SK-N-MC (cell line): Measurements from ENCODE around the gene GOSR1.
"Not testable (repeated sequence)": the region's sequence is repeated elsewhere in the genome, so short reads cannot be mapped to it uniquely, and the experiment has no call there.

Source experiments
- DNase-seq: peaks from one replicate; pipeline ENCODE4 v3.0.0-alpha.2; 2011; ENCODE audit warnings: low read depth, low spot score
- H3K27ac ChIP-seq: fragments of 200-600 bp; sonication (generic); 2 replicates; pipeline ENCODE4 v1.5.1; 2016; ENCODE audit warnings: mixed run types
- H3K36me3 ChIP-seq: fragments of 200-600 bp; sonication (generic); 2 replicates; pipeline ENCODE4 v1.6.1; 2017; ENCODE audit warnings: antibody characterized with exemption, low read length, mixed read lengths; ENCODE audit not compliant: insufficient read depth
- H3K4me3 ChIP-seq: fragments of 200-600 bp; sonication (generic); 2 replicates; pipeline ENCODE4 v1.5.1; 2016
- H3K9ac ChIP-seq: fragments of 200-600 bp; sonication (generic); 2 replicates; pipeline ENCODE4 v1.8.0; 2017; ENCODE audit warnings: mixed run types, mixed read lengths; ENCODE audit not compliant: insufficient read length
- H3K9me3 ChIP-seq: fragments of 200-600 bp; sonication (generic); 2 replicates; pipeline ENCODE4 v1.6.1; 2017; ENCODE audit warnings: low read depth, mild to moderate bottlenecking, antibody characterized with exemption, low read length, moderate library complexity, mixed read lengths
- EZH2 ChIP-seq: fragments of 200-600 bp; sonication (generic); IDR thresholded peaks from one replicate; pipeline ENCODE4 v1.6.1; 2017; ENCODE audit warnings: antibody characterized with exemption
- FOXP2 ChIP-seq: optimal IDR thresholded peaks from 2 replicates; pipeline ENCODE3; 2011; ENCODE audit warnings: mild to moderate bottlenecking, moderate library complexity; ENCODE audit not compliant: insufficient read depth; ENCODE audit errors: extremely low read length, control extremely low read depth
- POLR2AphosphoS5 ChIP-seq: IDR thresholded peaks from 2 replicates; pipeline ENCODE4 v1.6.1; 2012; ENCODE audit warnings: mild to moderate bottlenecking, low read depth, low read length, borderline replicate concordance

The GOSR1 gene

DNA sequence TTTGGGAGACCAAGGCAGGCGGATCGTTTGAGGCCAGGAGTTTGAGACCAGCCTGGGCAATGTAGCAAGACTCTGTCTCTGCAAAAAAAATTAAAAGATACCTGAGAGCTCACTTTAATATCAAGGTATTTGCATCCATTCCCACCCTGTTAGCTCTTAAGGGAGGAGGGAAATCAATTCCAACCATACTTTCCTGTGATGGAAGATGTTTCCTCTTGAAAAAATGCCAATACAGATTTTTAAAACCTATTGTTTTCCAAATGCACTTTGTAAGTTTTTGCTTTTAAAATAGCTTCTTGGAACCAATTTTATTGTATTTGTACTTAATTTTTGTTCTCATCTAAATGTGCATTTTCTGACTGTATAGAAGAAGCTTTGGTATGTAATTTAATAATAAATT, 49.2 kb downstream of the GOSR1 start:
- H3K27ac ChIP-seq, result no peak overlapping the region
- no peak for TF ChIP-seq POLR2AphosphoS5
- no peak for TF ChIP-seq EZH2

DNA sequence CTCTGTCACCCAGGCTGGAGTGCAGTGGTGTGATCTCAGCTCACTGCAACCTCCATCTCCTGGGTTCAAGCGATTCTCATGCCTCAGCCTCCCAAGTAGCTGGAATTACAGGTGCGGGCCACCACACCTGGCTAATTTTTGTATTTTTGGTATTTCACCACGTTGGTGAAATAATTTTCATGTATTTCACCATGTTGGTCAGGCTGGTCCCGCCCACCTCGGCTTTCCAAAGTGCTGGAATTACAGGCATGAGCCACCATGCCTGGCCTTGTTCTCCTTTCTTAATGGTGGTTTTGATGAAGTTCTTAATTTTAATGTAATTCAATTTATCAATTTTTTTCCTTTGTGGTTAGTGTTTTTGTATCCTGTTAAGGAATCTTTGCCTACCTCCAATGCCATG, 51.5 kb downstream of the GOSR1 start:
- H3K36me3 ChIP-seq, DNase-seq, H3K9me3 ChIP-seq, H3K9ac ChIP-seq, H3K4me3 ChIP-seq, H3K27ac ChIP-seq: not testable (repeated sequence)

More for the DNA sequence above, 49.2 kb downstream of the GOSR1 start:
- DNase-seq, result no peak
- Histone ChIP-seq H3K36me3 (peaks cover 13% of the 10 kb centered on the region), H3K4me3 (no peak overlapping the region), H3K9me3 (no peaks in the 10 kb centered on the region), H3K9ac (no peak overlapping the region)

DNA sequence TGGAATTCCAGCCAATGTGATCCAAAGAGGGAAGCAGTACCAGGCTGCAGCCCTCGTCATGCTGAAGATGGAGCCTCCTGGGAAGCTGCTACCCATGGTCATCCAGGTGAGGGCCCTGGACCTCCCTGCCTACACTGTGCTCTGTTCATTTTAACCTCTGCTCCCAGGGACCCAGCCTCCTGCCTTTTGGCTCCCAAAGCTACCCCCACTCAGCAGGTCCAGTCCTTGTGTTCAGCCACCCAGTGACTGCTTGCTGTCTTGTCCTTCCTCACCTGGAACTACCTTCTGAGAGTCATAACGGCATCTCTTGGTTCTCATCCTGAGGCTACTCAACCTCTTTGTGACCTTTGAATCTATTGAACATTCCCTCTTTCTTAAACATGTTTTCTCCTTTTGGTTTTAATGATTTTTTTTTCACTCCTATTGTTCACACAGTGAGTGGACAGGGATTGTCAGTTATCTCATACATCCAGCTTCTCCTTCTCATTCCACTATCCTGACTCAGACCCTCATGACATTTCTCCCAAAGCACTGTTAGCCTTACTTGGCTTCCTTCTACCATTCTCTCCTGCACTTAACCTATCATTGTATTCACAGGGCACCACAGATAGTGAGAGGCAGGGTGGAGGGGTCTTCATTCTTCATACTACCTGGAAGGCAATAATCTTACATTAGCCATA, 53.3 kb downstream of the GOSR1 start:
- Histone ChIP-seq H3K4me3 (no peak overlapping the region), H3K9ac (no peak overlapping the region), H3K27ac (no peak overlapping the region), H3K36me3 (no peaks in the 10 kb centered on the region), H3K9me3 (no peaks in the 10 kb centered on the region)
- TF ChIP-seq EZH2 (no peak), POLR2AphosphoS5 (no peak), FOXP2 (no peak)
- DNase-seq, result no peak

DNA sequence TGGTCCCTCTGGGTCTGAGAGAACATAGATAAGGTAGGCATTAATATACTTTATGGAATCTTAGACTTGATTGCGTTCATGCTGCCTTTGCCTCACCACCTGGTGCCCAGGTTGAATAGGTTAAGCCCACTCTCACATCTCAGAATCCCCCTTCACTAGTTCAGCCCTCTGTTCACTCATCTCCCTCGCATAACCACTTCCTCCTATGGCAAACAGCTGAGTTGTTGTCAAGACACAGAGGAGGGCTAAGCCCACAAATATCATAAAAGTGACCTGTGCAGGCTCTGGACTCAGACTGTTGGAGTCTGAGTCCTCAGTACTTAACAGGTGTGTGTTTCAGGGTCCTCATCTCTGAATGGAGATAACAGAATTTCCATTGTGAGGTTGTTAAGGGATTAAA, 55.7 kb downstream of the GOSR1 start:
- DNase-seq, result no peak

DNA sequence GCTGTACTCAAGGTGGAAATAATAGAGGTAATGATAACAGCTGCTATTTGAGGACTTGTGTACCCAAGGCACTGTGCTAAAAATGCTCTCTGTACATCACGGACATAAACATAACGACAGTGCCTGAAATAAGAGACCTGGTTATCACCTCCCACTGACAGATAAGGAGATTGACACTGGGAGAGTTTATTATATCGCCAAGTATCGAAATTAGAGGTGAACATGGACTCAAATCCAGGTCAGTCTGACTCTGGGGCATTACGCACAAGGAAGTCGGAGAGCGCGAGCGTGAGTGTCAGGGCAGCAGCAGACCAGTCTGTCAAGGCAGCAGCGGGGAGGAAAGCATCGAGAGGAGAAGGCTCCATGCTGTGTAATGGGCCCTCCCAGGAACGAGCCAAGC, 57.1 kb downstream of the GOSR1 start:
- Histone ChIP-seq H3K4me3 (no peak overlapping the region), H3K27ac (no peak overlapping the region), H3K9ac (no peak overlapping the region), H3K9me3 (no peaks in the 10 kb centered on the region), H3K36me3 (no peaks in the 10 kb centered on the region)
- DNase-seq, result no peak
- TF ChIP-seq POLR2AphosphoS5 (no peak), EZH2 (no peak), FOXP2 (no peak)

More for the DNA sequence above, 55.7 kb downstream of the GOSR1 start:
- TF ChIP-seq POLR2AphosphoS5, result no peak
- TF ChIP-seq FOXP2, result no peak
- no peak for TF ChIP-seq EZH2
- no peaks in the 10 kb centered on the region for H3K9me3 ChIP-seq
- no peak overlapping the region for H3K4me3 ChIP-seq
- H3K27ac ChIP-seq, result no peak overlapping the region
- H3K9ac ChIP-seq, result no peak overlapping the region
- H3K36me3 ChIP-seq, result no peaks in the 10 kb centered on the region

DNA sequence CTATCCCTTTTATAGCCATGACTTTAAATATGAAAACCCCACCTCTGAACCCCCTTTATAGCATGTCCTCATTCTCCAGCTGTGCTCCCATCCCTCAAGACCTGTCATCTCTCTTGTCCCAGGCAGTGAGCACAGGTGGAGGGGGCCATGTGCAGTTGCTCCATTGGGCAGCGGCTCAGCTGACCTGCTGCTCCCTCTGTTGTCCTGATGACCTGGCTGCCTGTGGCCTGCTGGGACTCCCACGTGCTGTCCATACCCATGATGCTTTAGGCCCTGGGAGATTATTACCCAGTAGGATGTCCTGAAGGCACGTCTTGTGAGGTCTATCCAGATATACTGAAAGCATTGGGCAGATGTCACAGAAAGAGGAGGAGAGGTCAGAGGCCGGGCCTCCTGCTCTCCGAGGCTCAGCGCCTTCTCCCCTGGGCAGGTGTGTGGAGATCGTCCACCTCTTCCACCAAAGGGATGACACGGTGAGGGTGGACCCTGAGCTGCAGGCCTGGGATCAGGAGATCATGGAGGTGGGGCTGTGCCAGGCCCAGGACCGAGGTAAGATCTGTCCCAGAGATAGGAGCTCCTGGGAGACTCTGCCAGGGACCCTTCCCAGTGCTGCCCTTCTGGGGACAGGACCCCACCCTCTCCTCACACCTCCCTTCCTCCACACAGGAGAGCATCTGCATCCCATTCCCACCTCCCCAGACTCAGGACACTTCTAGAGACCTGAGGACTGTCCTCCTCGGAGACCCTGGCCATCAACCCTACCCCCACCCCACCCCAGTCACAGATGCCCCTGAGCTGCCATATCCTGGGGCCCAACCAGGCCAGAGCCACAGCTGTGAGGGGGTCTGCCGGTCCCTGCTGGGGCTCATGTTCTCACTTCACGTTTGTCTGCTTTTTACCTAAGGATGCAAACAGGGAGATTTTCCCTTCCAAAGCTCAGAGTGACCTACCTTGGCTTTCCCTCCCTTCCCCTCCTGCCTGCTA, 58.0 kb downstream of the GOSR1 start:
- DNase-seq, result no peak
- Histone ChIP-seq H3K36me3 (no peaks in the 10 kb centered on the region), H3K9ac (no peak overlapping the region), H3K9me3 (no peaks in the 10 kb centered on the region), H3K4me3 (no peak overlapping the region), H3K27ac (no peak overlapping the region)
- TF ChIP-seq EZH2 (no peak), POLR2AphosphoS5 (no peak), FOXP2 (no peak)

DNA sequence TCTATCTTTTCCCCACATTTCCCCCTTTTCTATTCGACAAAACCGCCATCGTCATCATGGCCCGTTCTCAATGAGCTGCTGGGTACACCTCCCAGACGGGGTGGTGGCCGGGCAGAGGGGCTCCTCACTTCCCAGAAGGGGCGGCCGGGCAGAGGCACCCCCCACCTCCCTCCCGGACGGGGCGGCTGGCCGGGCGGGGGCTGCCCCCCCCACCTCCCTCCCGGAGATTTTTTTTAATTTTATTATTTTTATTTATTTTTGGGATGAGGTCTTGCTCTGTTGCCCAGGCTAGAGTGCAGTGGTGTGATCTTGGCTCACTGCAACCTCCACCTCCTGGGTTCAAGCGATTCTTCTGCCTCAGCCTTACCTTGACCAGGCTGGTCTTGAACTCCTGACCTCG, 59.6 kb downstream of the GOSR1 start:
- not testable (repeated sequence) for H3K9ac ChIP-seq, H3K4me3 ChIP-seq, H3K36me3 ChIP-seq, DNase-seq, H3K27ac ChIP-seq, H3K9me3 ChIP-seq

DNA sequence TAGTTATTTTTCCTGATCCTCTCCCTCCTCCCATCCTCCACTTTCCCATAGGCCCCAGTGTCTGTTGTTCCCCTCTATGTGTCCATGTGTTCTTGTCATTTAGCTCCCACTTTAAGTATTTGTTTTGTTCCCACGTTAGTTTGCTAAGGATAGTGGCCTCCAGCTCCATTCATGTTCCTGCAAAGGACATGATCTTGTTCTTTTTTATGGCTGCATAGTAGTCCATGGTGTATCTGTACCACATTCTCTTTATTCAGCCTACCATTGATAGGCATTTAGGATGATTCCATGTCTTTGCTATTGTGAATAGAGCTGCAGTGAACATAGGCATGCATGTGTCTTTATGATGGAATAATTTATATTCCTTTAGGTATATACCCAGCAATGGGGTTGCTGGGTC, 60.5 kb downstream of the GOSR1 start:
- not testable (repeated sequence) for H3K4me3 ChIP-seq, H3K9ac ChIP-seq, H3K36me3 ChIP-seq, DNase-seq, H3K27ac ChIP-seq, H3K9me3 ChIP-seq

DNA sequence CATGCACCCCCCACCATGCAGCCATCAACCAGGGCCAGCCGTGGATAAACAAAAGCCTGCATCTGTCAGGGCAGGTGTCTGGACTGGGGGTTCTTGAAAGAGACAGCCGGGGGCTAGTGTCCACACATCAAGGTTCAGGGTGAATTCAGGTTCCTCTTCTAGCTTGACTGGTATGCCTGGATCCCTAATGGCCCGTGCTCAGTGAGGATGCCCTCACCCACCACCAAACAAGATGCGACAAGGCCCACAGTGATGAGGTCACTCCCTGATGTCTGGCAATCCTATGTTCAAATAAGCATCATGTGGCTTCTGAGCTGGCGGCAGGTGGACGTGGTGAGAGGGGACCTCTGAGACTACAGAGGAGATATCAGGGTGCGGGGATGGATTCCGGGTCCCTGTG, 64.6 kb downstream of the GOSR1 start:
- Histone ChIP-seq H3K36me3 (no peaks in the 10 kb centered on the region), H3K9me3 (no peaks in the 10 kb centered on the region), H3K9ac (no peak overlapping the region), H3K27ac (no peak overlapping the region), H3K4me3 (no peak overlapping the region)
- no peak for DNase-seq
- TF ChIP-seq POLR2AphosphoS5 (no peak), EZH2 (no peak), FOXP2 (no peak)
